Activated CD8-positive, alpha-beta T cell treated with anti-CD3 and anti-CD28 coated beads, Interleukin-2, amount 10 ng/mL, durations not matched to agents 7 days and 5 days (primary cell): ENCODE data around the gene EIF3I. TPM values are rescaled to one million over a fixed set of nuclear protein-coding genes. Genes with fewer than 3 reads are reported as not detected.
A peak's percentile ranks its signal among the peaks of the same experiment; 100 is the strongest.

Source experiments
- ATAC-seq: fragments of 150-1000 bp; cut with Tn5 transposase; one replicate; pipeline ENCODE4 v1.10.0; 2021; ENCODE audit warnings: moderate library complexity
- CTCF ChIA-PET: fragments of 350-600 bp; sonication (Branson Sonifier 250); formaldehyde crosslinking; loops from one replicate; lab custom pipeline; 2021; ENCODE audit warnings: antibody characterized with exemption; lab: Charles Lee
- POLR2A ChIA-PET: fragments of 350-600 bp; sonication (Branson Sonifier 250); formaldehyde crosslinking; loops from one replicate; lab custom pipeline; 2021; ENCODE audit warnings: antibody characterized with exemption; lab: Charles Lee
- DNase-seq: peaks from one replicate; pipeline ENCODE4 v3.0.0-alpha.2; 2020
- H3K27ac Mint-ChIP-seq: one replicate; pipeline ENCODE4 v1.8.0; 2021; ENCODE audit warnings: mild to moderate bottlenecking, mixed read lengths
- H3K27me3 Mint-ChIP-seq: one replicate; pipeline ENCODE4 v1.8.0; 2021; ENCODE audit warnings: low read depth, mixed read lengths
- H3K36me3 Mint-ChIP-seq: one replicate; pipeline ENCODE4 v1.8.0; 2021; ENCODE audit warnings: low read depth, mixed read lengths
- H3K4me1 Mint-ChIP-seq: one replicate; pipeline ENCODE4 v1.8.0; 2021; ENCODE audit warnings: low read depth, mixed read lengths
- H3K4me3 Mint-ChIP-seq: one replicate; pipeline ENCODE4 v1.8.0; 2021; ENCODE audit warnings: mild to moderate bottlenecking, mixed read lengths
- H3K9me3 Mint-ChIP-seq: one replicate; pipeline ENCODE4 v1.8.0; 2022; ENCODE audit warnings: mixed read lengths; ENCODE audit not compliant: insufficient read depth
- total RNA-seq, 2 experiments: library from RNA; stranded (reverse); gene quantifications; one replicate each; pipeline ENCODE4 v1.2.3, GENCODE V29; 2021

Gene EIF3I
- total RNA-seq, 2 experiments from 2014 or later = 194 to 196 TPM

DNA sequence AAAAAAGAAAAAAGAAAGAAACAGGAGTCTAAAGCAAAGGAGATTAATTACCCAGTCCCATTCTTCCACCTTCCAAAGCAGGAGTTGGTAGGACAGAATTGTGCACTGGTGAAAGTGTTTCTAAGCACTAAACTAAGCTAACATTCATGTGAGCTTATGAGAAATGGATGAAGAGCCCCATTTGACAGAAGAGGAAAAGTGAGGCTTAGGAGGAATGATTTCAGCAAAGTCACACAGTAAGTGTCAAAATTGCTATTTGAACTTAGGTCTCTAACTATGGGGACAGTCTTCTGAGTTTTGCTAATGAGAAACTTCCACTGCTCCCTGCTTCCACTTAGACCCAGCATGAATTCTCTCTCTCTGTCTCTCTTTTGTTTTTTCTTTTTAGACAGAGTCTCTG lies 47.5 kb downstream of the EIF3I start:
- no peak overlapping the region for H3K4me3 Mint-ChIP-seq
- ChIA-PET POLR2A (interaction anchor here (0.8 to 11.4 kb wide), 2 partner anchors 17 to 560 kb away, joined by 3 to 137 read pairs; partner anchors contain the start of gene LCK), CTCF (interaction anchor here (1.1 to 2.0 kb wide), 2 partner anchors 20 to 54 kb away, joined by 3 to 9 read pairs; no protein-coding TSS in a partner anchor)
- peak overlapping the region; percentile 78 for H3K27ac Mint-ChIP-seq
- peaks cover 73% of the 10 kb centered on the region for H3K4me1 Mint-ChIP-seq
- H3K36me3 Mint-ChIP-seq = peaks cover 56% of the 10 kb centered on the region
- ATAC-seq = no peak
- DNase-seq = no peak
- H3K27me3 Mint-ChIP-seq = no peaks in the 10 kb centered on the region
- no peaks in the 10 kb centered on the region for H3K9me3 Mint-ChIP-seq

- H3K27me3 Mint-ChIP-seq = no peaks in the 10 kb centered on the region
- ATAC-seq = peak; percentile 5
- peak overlapping the region; percentile 86 for H3K27ac Mint-ChIP-seq
- peaks cover 65% of the 10 kb centered on the region for H3K4me1 Mint-ChIP-seq
- no peak for DNase-seq
- ChIA-PET CTCF (interaction anchor here (0.6 to 2.4 kb wide), 3 partner anchors 24 to 342 kb away, joined by 3 to 10 read pairs (median 3); no protein-coding TSS in a partner anchor), POLR2A (interaction anchor here (0.6 to 11.4 kb wide), 6 partner anchors 13 to 32 kb away, joined by 3 to 137 read pairs (median 4); partner anchors contain the start of gene LCK)
- peaks cover 68% of the 10 kb centered on the region for H3K36me3 Mint-ChIP-seq
- H3K9me3 Mint-ChIP-seq = no peaks in the 10 kb centered on the region
- H3K4me3 Mint-ChIP-seq = peak overlapping the region; percentile 59
These were observed 50.6 kb downstream of the EIF3I start for GRCh38 chr1:32272557-32273390.

GRCh38 chr1:32273391-32274208 lies 51.4 kb downstream of the EIF3I start:
- Mint-ChIP-seq H3K9me3 (no peaks in the 10 kb centered on the region), H3K36me3 (peaks cover 76% of the 10 kb centered on the region), H3K27me3 (no peaks in the 10 kb centered on the region), H3K27ac (peak overlapping the region; percentile 86), H3K4me3 (peak overlapping the region; percentile 59), H3K4me1 (peaks cover 63% of the 10 kb centered on the region)
- ChIA-PET POLR2A (interaction anchor here (0.7 to 2.1 kb wide), 4 partner anchors 17 to 22 kb away, joined by 4 to 15 read pairs (median 5); partner anchors contain the start of gene LCK), CTCF (interaction anchor here (0.8 to 2.0 kb wide), 4 partner anchors 14 to 58 kb away, joined by 3 to 9 read pairs (median 5); partner anchors contain the start of genes FAM167B and LCK)
- DNase-seq (peak; percentile 87), ATAC-seq (peak; percentile 84)

- Mint-ChIP-seq H3K4me3 (no peak overlapping the region), H3K4me1 (peaks cover 59% of the 10 kb centered on the region), H3K27me3 (no peaks in the 10 kb centered on the region), H3K9me3 (no peaks in the 10 kb centered on the region), H3K27ac (peak overlapping the region; percentile 86), H3K36me3 (peaks cover 82% of the 10 kb centered on the region)
- ChIA-PET POLR2A (interaction anchor here (0.6 to 2.1 kb wide), 5 partner anchors 17 to 65 kb away, joined by 3 to 15 read pairs (median 4); partner anchors contain the start of genes HDAC1 and LCK), CTCF (interaction anchor here (1.0 to 2.0 kb wide), 3 partner anchors 24 to 59 kb away, joined by 4 to 9 read pairs (median 6); partner anchors contain the start of genes FAM167B and LCK)
- ATAC-seq = no peak
- DNase-seq = no peak
These were observed 52.6 kb downstream of the EIF3I start for GRCh38 chr1:32274646-32275340.

DNA sequence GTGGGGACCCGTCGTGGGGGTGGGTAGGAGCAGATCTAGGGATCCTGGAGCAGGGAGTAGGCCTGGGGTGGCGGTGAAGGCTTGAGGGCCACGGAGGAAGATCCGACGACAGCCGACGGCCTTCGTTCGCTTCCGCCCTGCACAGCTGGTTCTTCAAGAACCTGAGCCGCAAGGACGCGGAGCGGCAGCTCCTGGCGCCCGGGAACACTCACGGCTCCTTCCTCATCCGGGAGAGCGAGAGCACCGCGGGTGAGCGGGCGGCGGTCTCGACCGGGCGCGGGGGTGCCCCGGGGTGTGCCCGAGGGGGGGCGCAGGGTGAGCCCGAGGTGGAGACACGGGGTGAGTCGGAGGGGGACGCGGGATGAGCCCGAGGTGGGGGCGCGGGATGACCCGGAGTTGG lies 53.2 kb downstream of the EIF3I start:
- no peak for DNase-seq
- peak overlapping the region; percentile 86 for H3K27ac Mint-ChIP-seq
- peaks cover 56% of the 10 kb centered on the region for H3K4me1 Mint-ChIP-seq
- H3K4me3 Mint-ChIP-seq = no peak overlapping the region
- ChIA-PET POLR2A (no interaction called here), CTCF (interaction anchor here (2.0 kb wide), 1 partner anchor 27 kb away, joined by 9 read pairs; the partner anchor contains the start of gene FAM167B)
- H3K27me3 Mint-ChIP-seq = no peaks in the 10 kb centered on the region
- ATAC-seq = no peak
- peaks cover 84% of the 10 kb centered on the region for H3K36me3 Mint-ChIP-seq
- no peaks in the 10 kb centered on the region for H3K9me3 Mint-ChIP-seq

DNA sequence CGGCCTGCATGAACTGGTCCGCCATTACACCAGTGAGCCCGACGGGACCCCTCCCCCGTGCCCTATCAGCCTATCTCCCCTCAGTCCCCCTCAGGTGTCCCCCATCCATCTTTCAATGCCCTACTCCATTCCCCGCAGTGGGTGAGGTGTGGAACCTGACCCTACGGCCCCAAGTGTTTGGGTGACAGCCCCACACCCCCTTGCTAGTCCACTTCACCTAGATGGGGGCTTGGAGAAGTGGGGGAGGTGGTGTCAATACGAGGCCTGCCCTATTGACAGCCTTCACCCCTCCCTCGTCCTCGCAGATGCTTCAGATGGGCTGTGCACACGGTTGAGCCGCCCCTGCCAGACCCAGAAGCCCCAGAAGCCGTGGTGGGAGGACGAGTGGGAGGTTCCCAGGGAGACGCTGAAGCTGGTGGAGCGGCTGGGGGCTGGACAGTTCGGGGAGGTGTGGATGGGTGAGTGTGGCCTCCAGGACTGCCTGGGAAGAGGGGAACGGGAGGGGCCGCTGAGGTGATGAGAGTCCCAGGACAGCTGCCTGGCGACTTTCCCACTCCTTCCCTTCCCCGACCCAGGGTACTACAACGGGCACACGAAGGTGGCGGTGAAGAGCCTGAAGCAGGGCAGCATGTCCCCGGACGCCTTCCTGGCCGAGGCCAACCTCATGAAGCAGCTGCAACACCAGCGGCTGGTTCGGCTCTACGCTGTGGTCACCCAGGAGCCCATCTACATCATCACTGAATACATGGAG lies 54.0 kb downstream of the EIF3I start:
- no peaks in the 10 kb centered on the region for H3K9me3 Mint-ChIP-seq
- H3K27me3 Mint-ChIP-seq = no peaks in the 10 kb centered on the region
- peaks cover 88% of the 10 kb centered on the region for H3K36me3 Mint-ChIP-seq
- H3K4me3 Mint-ChIP-seq = no peak overlapping the region
- DNase-seq (no peak), ATAC-seq (no peak)
- ChIA-PET CTCF (interaction anchor here (1.3 kb wide), 1 partner anchor 60 kb away, joined by 5 read pairs; no protein-coding TSS in a partner anchor), POLR2A (interaction anchor here (0.6 kb wide), 1 partner anchor 22 kb away, joined by 3 read pairs; no protein-coding TSS in a partner anchor)
- peaks cover 53% of the 10 kb centered on the region for H3K4me1 Mint-ChIP-seq
- H3K27ac Mint-ChIP-seq = peak overlapping the region; percentile 43

Other genes with a start within 250 kb of the EIF3I start
- gene KHDRBS1, start 208.5 kb upstream of the EIF3I start, total RNA-seq = 100 to 1,000 TPM; 194 to 197 TPM
- 10 to 100 TPM; 32.6 to 36.2 TPM for gene TMEM39B, start 149.5 kb upstream of the EIF3I start, total RNA-seq
- 10 to 100 TPM; 65.7 to 67.2 TPM for gene KPNA6, start 114.4 kb upstream of the EIF3I start, total RNA-seq
- gene TXLNA, start 42.7 kb upstream of the EIF3I start, total RNA-seq = 10 to 100 TPM; 79.7 to 79.8 TPM
- 10 to 100 TPM; 71.4 to 72.8 TPM for gene CCDC28B, start 21.8 kb upstream of the EIF3I start, total RNA-seq
- gene IQCC, start 16.7 kb upstream of the EIF3I start, total RNA-seq = 1 to 10 TPM; 6.1 to 6.3 TPM
- gene DCDC2B, start 13.3 kb upstream of the EIF3I start, total RNA-seq = not detected
- gene TMEM234, start 54 bp upstream of the EIF3I start, total RNA-seq = 10 to 100 TPM; 10.6 TPM
- under 1 TPM; 0.78 to 0.90 TPM for gene FAM167B, start 24.8 kb downstream of the EIF3I start, total RNA-seq
- 100 to 1,000 TPM; 464 to 488 TPM for gene LCK, start 28.9 kb downstream of the EIF3I start, total RNA-seq
- 100 to 1,000 TPM; 219 to 227 TPM for gene HDAC1, start 69.7 kb downstream of the EIF3I start, total RNA-seq
- 10 to 100 TPM; 23.1 to 26.1 TPM for gene MARCKSL1, start 113.8 kb downstream of the EIF3I start, total RNA-seq
- gene FAM229A, start 140.1 kb downstream of the EIF3I start, total RNA-seq = 1 to 10 TPM; 2.6 to 3.2 TPM
- under 1 TPM in 1 of 2 experiments, not detected in 1; 0.21 TPM for gene TSSK3, start 140.1 kb downstream of the EIF3I start, total RNA-seq
- 10 to 100 TPM; 37.3 to 38.5 TPM for gene BSDC1, start 172.0 kb downstream of the EIF3I start, total RNA-seq
- not detected for gene ZBTB8B, start 242.7 kb downstream of the EIF3I start, total RNA-seq